ENCODE measurements around the gene ACER3.
"Not testable (repeated sequence)": the region's sequence is repeated elsewhere in the genome, so short reads cannot be mapped to it uniquely, and the experiment has no call there.

The ACER3 gene

DNA sequence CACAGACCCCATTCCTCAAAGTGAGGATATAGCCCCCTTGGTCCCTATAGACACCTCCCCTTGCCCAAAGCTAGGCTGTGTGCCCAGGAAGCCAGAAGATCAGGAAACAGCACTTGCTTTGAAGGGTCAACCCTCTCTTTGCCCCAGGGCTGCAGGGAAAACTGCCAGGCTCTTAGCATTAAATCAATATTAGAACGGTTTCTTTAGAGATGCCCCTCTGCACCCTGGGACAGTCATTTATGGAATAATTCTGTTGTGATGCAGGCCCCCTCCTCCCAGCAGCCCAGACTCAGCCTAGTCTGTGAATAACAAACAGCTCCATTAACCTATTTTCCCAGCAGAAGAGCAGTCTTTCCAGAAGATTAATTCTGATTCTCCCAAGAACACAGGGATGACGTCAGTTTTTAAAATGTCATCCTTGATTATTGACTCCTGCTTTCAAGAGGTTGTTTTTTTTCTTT is 194.4 kb downstream of the ACER3 start:
- no peak overlapping the region for H3K4me3 ChIP-seq (ENCODE audit: low read length)
- no peak for DNase-seq (ENCODE audit: low read depth)
- no peak for TF ChIP-seq CTCF (conservative IDR thresholded peaks at IDR 0.05; ENCODE audit: low read length)

DNA sequence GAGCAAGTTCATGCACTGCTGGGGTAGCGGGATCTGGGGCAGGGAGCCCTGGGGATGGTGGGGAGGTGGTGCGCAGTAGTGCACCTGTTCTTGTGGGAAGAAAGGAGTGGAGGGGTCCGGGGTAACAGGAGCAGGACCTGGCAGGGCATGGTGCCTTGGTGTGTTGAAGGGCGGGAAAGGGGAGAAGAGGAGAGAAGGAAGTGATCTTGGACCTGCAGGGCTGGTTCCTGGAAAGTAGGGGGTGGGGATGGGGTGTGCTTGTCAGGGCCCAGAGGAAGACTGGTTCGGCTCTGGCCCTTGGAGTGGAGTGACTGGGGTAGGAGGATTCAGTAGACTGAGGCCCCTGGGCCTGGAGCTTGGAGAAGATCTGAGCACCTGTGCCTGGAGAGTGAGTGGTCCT is 195.2 kb downstream of the ACER3 start:
- DNase-seq (ENCODE audit: low read depth), result no peak
- no peak for TF ChIP-seq CTCF (conservative IDR thresholded peaks at IDR 0.05; ENCODE audit: low read length)
- no peak overlapping the region for H3K4me3 ChIP-seq (ENCODE audit: low read length)

DNA sequence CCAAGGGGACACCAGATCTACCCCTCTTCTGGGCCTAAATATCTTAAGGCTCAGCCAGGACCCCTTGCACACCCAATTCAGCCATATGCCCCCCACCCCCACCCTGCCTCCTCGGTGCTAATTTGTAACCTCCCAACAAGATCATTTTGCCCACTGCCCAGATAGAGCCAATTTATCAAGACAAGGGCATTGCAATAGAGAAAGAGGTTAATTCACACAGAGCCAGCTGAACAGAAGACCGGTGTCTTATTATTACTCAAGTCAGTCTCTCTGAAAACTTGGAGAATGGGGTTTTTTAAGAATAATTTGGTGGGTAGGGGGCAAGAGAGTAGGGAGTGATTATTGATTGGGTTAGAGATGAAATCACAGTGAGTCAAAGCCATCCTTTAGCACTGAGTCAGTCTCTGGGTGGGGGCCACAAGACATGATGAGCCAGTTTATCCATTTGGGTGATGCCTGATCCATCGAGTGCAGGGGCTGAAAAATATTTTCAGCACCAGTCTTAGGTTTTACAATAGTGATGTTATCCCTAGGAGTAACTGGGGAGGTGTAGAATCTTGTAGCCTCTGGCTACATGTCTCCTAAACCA is 196.2 kb downstream of the ACER3 start:
- no peak overlapping the region for H3K4me3 ChIP-seq (ENCODE audit: low read length)
- no peak for TF ChIP-seq CTCF (conservative IDR thresholded peaks at IDR 0.05; ENCODE audit: low read length)
- DNase-seq (ENCODE audit: low read depth), result no peak

GRCh38 chr11:77057938-77058474 is 197.3 kb downstream of the ACER3 start:
- no peak overlapping the region for H3K4me3 ChIP-seq (ENCODE audit: low read length)
- no peak for TF ChIP-seq CTCF (conservative IDR thresholded peaks at IDR 0.05; ENCODE audit: low read length)
- no peak for DNase-seq (ENCODE audit: low read depth)

- no peak for TF ChIP-seq CTCF (conservative IDR thresholded peaks at IDR 0.05; ENCODE audit: low read length)
- no peak overlapping the region for H3K4me3 ChIP-seq (ENCODE audit: low read length)
- DNase-seq (ENCODE audit: low read depth), result no peak
These were observed 198.2 kb downstream of the ACER3 start for GRCh38 chr11:77058900-77059299.

- DNase-seq (ENCODE audit: low read depth), result no peak
- no peak overlapping the region for H3K4me3 ChIP-seq (ENCODE audit: low read length)
- TF ChIP-seq CTCF (conservative IDR thresholded peaks at IDR 0.05; ENCODE audit: low read length), result no peak
These were observed 199.1 kb downstream of the ACER3 start for GRCh38 chr11:77059806-77060205.

DNA sequence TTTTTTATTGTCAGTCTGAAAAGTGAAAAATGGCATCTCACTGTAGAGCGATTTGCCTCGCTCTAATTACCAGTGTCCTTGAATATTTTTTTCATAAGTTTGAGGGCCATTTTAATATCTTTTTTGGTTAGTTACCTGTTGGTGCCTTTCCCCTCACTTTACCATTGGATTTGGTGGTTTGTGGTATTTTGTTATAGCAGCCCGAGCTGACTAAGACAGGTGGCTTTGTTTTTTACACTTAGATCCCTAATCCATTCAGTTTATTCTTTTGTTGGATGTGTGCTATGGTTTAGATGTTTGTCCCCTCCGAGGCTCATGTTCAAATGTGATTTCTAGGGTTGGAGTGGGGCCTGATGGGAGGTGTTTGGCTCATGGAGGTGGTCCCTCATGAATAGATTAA is 199.5 kb downstream of the ACER3 start:
- no peak overlapping the region for H3K4me3 ChIP-seq (ENCODE audit: low read length)
- no peak for TF ChIP-seq CTCF (conservative IDR thresholded peaks at IDR 0.05; ENCODE audit: low read length)
- no peak for DNase-seq (ENCODE audit: low read depth)

DNA sequence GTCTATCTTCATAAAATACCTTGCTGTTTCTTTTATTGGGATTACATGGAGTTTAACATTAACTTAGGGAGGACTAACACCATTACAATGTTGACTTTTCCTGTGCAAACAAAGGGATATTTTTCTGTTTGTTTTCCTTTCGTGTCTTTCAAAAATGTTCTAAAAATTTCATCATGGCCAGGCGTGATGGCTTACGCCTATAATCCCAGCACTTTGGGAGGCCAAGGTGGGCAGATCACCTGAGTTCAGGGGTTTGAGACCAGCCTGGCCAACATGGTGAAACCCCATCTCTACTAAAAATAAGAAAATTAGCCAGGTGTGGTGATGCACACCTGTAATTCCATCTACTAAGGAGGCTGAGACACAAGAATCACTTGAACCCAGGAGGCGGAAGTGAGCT is 200.5 kb downstream of the ACER3 start:
- H3K4me3 ChIP-seq (ENCODE audit: low read length); DNase-seq (ENCODE audit: low read depth): not testable (repeated sequence)
